Spinal cord (tissue), 10 donors: ENCODE results near the gene PEDS1. TPM values are rescaled to one million over a fixed set of nuclear protein-coding genes. Genes with fewer than 3 reads are reported as not detected.
A peak's percentile ranks its signal among the peaks of the same experiment; 100 is the strongest.
"Not testable (repeated sequence)": the region's sequence is repeated elsewhere in the genome, so short reads cannot be mapped to it uniquely, and the experiment has no call there.

ENCODE experiments used
- DNase-seq, 6 donors: peaks; one replicate each; pipeline versions ENCODE4 v3.0.0 to v3.0.0-alpha.2; 2013 to 2015; ENCODE audit warnings: low spot score in 6 of 6, low read depth in 4 of 6
- H3K27ac ChIP-seq: one replicate; pipeline ENCODE4 v1.5.1; 2013; ENCODE audit warnings: low read depth, low read length, control low read depth
- H3K27me3 ChIP-seq: one replicate; pipeline ENCODE4 v1.6.1; 2013; ENCODE audit warnings: low read length; ENCODE audit not compliant: control insufficient read depth, insufficient read depth
- H3K36me3 ChIP-seq: one replicate; pipeline ENCODE4 v1.6.1; 2013; ENCODE audit warnings: low read length; ENCODE audit not compliant: control insufficient read depth, insufficient read depth
- H3K4me1 ChIP-seq: one replicate; pipeline ENCODE4 v1.6.1; 2013; ENCODE audit warnings: low read length; ENCODE audit not compliant: control insufficient read depth, insufficient read depth
- H3K4me3 ChIP-seq: one replicate; pipeline ENCODE4 v1.5.1; 2013; ENCODE audit warnings: low read depth, low read length, control low read depth
- H3K9me3 ChIP-seq: one replicate; pipeline ENCODE4 v1.6.1; 2013; ENCODE audit warnings: low read length; ENCODE audit not compliant: control insufficient read depth, insufficient read depth
- WGBS: methylation state at CpG from one replicate; pipeline ENCODE4 v1.1.5; 2013; ENCODE audit warnings: missing lambda C conversion rate; ENCODE audit not compliant: insufficient coverage; 5-methylcytosine and 5-hydroxymethylcytosine counted together
- polyA plus RNA-seq, 2 donors: library from polyadenylated mRNA; unstranded; fragments of 120-200 nt; gene quantifications; one replicate each; pipeline ENCODE4 v1.2.1, GENCODE V29; 2013; ENCODE audit not compliant: insufficient read length in 2 of 2
- total RNA-seq, 2 donors: library from RNA; depleted of rRNA in 1 of 2; stranded (reverse); fragments of 120-200 nt in 1 of 2; fragments of >200 nt in 1 of 2; gene quantifications; one replicate each; pipeline versions ENCODE4 v1.2.3 to v1.2.4, GENCODE V29; 2013 to 2014
- donor health status: healthy.

The PEDS1 gene
- total and polyA plus RNA-seq, 4 donors: 9.9 to 36.8 (median 32.9) TPM

DNA sequence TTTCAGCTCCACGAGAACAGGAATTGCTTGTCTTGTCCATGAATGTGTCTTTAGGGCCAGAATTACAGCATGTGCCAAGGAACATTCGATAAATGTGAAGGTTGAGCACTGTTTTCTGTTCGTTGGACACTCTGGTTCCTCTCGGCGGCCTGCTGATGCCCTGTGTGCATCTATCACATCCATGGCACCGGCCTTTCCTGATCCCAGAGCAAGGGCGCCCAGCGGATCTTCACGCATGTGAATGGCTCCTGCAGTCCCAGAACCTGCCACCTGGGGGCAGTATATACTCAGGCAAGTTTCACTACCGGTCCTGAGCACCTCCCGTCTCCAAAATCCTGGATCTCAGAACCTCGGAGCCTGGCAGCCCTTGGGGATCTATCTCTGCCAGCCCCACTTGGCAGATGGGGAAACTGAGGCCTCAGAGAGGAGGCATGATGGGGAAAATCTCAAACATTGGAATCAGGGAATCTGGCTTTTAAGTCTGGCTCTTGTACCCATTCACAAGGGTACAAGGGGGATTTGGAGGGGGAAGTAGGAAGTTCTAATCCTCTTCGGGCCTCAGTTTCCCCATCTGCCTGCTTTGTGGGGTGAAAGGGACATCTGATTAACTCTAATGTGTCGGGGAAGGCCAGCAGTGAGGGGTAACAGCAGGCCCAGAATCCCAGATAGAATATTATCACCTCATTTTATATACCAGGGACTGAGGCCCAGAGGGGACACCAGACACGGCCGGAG lies 32.8 kb upstream of the PEDS1 start:
- no peaks in the 10 kb centered on the region for H3K36me3 ChIP-seq
- 13% methylated on average over 14 of the region's 16 CpGs for WGBS
- H3K4me1 ChIP-seq: peaks cover 12% of the 10 kb centered on the region
- peaks cover 3% of the 10 kb centered on the region for H3K27me3 ChIP-seq
- H3K27ac ChIP-seq: no peak overlapping the region
- no peak overlapping the region for H3K4me3 ChIP-seq
- H3K9me3 ChIP-seq: no peaks in the 10 kb centered on the region
- peak in 4 of 6 donors; percentile 79 to 95 (median 87) for DNase-seq

DNA sequence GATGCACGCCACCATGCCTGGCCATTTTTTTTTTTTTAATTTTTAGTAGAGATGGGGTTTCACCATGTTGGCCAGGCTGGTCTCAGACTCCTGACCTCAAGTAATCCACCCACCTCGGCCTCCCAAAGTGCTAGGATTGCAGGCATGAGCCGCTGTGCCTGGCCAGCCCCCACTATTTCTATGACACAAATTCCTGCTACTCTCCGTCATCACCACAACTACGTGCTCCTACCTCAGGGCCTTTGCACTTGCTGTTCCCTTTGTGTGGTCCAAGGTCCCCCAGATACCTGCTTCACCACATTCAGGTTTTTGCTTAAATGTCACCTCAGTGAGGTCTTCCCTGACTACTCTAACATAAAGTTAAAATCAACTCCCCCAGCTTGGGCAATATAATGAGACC lies 31.9 kb upstream of the PEDS1 start:
- peaks cover 12% of the 10 kb centered on the region for H3K4me1 ChIP-seq
- peaks cover 3% of the 10 kb centered on the region for H3K27me3 ChIP-seq
- H3K27ac ChIP-seq: no peak overlapping the region
- no peaks in the 10 kb centered on the region for H3K36me3 ChIP-seq
- H3K4me3 ChIP-seq: no peak overlapping the region
- no peaks in the 10 kb centered on the region for H3K9me3 ChIP-seq
- 89% methylated on average over 4 of the region's 5 CpGs for WGBS
- no peak for DNase-seq

DNA sequence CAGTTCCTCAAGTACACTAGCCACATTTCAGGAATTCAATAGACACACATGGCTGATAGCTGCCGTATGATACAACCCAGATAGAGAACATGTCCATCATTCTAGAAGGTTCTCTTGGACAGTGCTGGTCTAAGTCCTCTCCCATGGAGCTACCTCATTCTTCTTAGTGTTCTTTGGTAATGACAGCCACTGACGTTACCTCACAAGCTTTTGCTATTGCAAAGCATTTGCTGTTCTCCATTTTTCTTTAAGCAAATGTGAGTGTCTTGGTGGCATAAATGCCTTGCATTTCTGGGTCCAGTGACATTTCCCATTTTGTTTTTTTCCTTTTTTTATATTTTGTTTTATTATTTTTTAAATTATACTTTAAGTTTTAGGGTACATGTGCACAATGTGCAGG lies 28.8 kb upstream of the PEDS1 start:
- H3K4me3 ChIP-seq: no peak overlapping the region
- peaks cover 3% of the 10 kb centered on the region for H3K27me3 ChIP-seq
- no peaks in the 10 kb centered on the region for H3K9me3 ChIP-seq
- H3K36me3 ChIP-seq: no peaks in the 10 kb centered on the region
- peaks cover 8% of the 10 kb centered on the region for H3K4me1 ChIP-seq
- H3K27ac ChIP-seq: no peak overlapping the region
- DNase-seq: no peak
- WGBS: 90% methylated on average over 1 of the region's 2 CpGs

DNA sequence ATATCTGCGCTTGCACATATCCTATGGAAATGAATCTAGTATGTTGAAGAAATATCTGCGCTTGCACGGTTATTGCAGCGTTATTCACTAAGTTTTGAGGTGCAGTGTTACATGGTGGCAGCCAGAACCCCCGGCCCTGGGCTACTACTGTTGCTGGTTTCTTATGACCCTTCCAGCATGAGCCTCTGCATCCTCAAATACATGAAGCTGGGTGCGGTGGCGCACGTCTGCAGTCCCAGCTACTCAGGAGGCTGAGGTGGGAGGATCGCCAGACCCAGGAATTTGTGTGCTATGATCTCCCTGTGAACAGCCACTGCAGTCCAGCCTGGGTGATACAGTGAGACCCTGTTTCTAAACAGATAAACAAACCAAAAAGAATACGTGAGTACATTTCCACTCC lies 27.8 kb upstream of the PEDS1 start:
- Histone ChIP-seq H3K27ac (no peak overlapping the region), H3K36me3 (no peaks in the 10 kb centered on the region), H3K4me3 (no peak overlapping the region), H3K27me3 (peaks cover under 1% of the 10 kb centered on the region), H3K9me3 (no peaks in the 10 kb centered on the region), H3K4me1 (peaks cover 7% of the 10 kb centered on the region)
- DNase-seq: no peak
- 94% methylated on average over 4 of the region's 10 CpGs for WGBS

DNA sequence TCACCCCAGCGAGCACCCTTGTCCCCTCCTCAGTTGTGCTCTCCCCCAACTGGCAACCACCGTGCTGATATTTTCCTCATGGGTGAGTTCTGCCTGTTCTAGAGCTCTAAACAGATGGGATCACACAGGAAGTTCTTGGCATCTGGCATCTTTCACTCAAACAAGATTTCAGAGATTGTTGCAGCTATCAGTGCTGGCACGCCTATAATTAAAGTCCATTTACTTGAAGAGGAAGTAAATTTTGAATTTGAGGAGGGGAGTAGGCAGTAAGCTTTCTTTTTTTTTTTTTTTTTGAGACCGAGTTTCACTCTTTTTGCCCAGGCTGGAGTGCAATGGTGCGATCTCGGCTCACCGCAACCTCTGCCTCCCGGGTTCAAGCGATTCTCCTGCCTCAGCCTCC lies 25.1 kb upstream of the PEDS1 start:
- WGBS: 92% methylated on average over 2 of the region's 9 CpGs
- not testable (repeated sequence) for H3K27me3 ChIP-seq, H3K4me1 ChIP-seq, H3K36me3 ChIP-seq, H3K4me3 ChIP-seq, H3K27ac ChIP-seq, DNase-seq, H3K9me3 ChIP-seq

DNA sequence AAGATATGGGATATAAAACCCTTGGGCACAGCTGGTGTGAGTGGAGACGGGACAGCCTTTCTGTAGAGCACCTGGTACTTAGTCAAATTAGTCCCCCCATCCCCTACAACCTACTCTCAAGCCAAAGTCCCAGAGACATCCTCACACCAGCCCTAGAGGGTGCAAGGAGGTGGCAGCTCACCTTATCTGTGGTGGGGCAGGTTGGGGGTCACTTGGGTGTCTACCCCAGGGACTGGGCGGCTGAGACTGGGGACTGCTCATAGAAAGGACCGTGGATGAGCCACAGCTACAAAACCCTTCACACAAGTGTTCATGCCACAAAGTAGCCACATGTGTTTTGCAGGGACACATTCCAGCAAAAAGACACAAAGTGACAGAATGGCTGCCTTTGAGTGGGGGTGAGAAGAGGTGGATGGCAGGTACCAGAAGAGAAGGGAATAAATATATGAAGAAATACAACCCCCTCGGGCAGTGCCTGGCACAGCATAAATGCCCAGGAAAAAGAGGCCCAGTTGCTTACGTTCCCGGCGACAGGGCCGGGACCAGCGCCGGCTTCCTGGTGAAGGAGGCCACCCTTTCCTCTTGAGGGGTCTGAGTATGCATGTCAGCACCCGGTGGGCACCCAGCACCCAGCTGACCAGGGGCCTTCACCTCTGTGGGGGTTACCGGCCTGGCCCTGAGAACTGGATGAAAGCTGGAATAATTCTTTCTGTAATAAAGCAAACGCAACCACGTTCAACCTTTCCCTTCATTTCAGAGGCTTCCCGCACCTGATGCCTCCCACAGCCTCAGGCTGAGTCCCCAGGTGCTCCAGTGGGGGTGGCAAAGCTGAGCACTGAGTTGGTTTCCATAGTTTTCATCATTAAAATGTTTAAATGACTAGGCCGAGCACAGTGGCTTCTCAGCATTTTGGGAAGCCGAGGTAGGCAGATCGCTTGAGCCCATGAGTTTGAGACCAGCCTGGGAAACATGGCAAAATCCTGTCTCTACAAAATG lies 22.7 kb upstream of the PEDS1 start:
- WGBS: 88% methylated on average over 14 of the region's 18 CpGs
- Histone ChIP-seq H3K36me3 (no peaks in the 10 kb centered on the region), H3K9me3 (no peaks in the 10 kb centered on the region), H3K27me3 (peaks cover 4% of the 10 kb centered on the region), H3K4me1 (peaks cover 18% of the 10 kb centered on the region), H3K27ac (no peak overlapping the region), H3K4me3 (no peak overlapping the region)
- DNase-seq: no peak

DNA sequence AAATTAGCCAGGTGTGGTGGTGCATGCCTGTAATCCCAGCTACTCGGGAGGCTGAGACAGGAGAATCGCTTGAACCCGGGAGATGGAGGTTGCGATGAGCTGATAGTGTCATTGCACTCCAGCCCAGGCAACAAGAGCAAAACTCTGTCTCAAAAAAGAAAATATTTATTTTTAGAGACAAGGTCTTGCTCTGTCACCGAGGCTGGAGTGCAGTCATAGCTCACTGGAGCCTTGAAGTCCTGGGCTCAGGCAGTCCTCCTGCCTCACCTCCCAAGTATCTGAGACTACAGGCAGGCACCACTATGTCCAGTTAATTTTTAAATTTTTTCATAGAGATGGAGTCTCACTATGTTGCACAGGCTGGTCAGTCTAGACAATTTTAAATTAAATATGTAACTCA lies 20.9 kb upstream of the PEDS1 start:
- peaks cover 1% of the 10 kb centered on the region for H3K9me3 ChIP-seq
- H3K27me3 ChIP-seq: peaks cover 4% of the 10 kb centered on the region
- WGBS: no CpG with 5 or more reads among the region's 5 CpGs
- no peak for DNase-seq
- no peak overlapping the region for H3K4me3 ChIP-seq
- no peaks in the 10 kb centered on the region for H3K36me3 ChIP-seq
- peaks cover 18% of the 10 kb centered on the region for H3K4me1 ChIP-seq
- no peak overlapping the region for H3K27ac ChIP-seq

DNA sequence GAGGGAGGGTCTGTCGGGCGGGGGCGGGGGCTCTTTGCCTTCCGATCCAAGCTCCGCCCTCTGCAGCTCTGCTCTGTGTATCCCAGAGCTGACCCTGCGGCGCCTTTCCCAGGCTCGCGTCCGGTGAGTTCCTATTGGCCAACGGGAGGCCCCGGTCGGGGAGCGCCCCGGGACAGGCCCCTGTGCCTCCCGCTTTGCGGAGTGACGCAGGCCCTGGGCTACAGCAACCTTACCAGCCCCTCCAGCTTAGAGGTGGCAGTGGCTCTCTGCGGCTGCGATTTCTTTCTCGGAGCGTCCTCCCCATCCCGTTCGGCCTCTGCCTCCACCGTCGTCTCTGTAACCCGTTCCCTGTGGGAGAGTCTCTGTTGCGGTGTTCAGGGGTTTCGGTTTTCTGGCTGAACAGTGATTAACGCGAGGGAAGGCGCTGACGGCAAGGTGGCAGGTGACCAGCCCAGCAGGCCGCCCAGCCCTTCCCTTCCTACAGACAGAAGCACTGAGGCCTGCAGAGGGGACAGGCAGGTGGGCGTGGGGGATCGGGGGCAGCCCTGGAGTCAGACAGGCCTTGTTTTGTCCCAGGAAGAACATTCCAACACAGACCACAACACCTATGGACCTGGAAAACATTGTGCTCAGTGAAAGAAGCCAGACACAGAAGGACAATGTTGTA lies 19.0 kb upstream of the PEDS1 start:
- peak overlapping the region; percentile 56 for H3K4me3 ChIP-seq
- 2% methylated on average over 34 of the region's 36 CpGs for WGBS
- no peaks in the 10 kb centered on the region for H3K36me3 ChIP-seq
- peak in 2 of 6 donors; percentile 74 to 77 for DNase-seq
- peaks cover 4% of the 10 kb centered on the region for H3K27me3 ChIP-seq
- peaks cover 16% of the 10 kb centered on the region for H3K4me1 ChIP-seq
- peaks cover 3% of the 10 kb centered on the region for H3K9me3 ChIP-seq
- peak overlapping the region; percentile 38 for H3K27ac ChIP-seq

DNA sequence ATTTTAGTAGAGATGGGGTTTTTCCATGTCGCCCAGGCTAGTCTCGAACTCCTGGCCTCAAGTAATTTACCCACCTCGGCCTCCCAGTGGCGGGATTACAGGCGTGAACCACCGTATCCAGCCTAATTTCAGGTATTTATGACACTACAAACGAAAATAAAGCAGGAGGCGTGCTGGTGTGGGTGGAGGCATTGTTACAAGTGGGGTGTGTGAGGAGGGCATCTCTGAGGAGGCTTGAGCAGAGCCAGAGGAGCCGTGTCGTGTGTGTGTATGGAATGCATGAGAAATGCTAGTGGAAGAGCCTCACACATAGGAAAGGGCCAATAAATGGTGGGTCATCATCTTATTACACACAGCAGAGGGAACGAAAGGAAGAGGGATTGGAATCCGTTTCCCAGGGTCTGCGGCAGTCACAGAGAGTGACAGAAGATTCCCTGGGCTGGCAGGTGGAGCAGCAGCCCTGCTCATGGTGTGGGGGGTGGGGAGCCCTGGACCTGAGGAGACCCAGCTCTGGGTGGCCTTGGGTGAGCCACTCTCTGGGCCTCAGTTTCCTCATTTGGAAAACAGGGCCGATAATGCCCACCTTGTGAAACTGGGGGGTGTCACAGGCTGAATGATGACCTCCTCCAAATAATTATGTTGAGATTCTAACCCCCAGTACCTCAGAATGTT lies 17.2 kb upstream of the PEDS1 start:
- Histone ChIP-seq H3K9me3 (peaks cover 3% of the 10 kb centered on the region), H3K27ac (no peak overlapping the region)
- WGBS: 89% methylated on average over 7 of the region's 14 CpGs

More for the DNA sequence above, 17.2 kb upstream of the PEDS1 start:
- DNase-seq: no peak
- H3K27me3 ChIP-seq: peaks cover 4% of the 10 kb centered on the region
- no peaks in the 10 kb centered on the region for H3K36me3 ChIP-seq
- H3K4me3 ChIP-seq: no peak overlapping the region
- peaks cover 26% of the 10 kb centered on the region for H3K4me1 ChIP-seq
